Measurements from ENCODE around the gene KLHL15.

DNA sequence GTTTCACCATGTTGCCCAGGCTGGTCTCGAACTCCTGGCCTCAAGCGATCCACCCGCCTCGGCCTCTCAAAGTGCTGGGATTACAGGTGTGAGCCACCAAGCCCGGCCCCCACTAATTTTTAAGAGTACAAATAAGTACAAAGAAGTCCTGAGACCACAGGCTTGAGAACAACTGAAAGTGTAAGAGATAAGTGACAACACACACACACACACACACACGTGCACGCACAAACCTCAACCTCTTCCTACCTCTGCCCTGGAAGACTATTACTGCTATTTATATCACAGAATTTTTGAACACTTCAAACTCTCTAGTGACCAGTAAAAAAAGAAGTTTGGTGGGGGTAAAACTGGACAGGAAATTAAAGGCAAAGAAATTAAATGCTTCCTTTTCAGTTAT is 7.5 kb downstream of the KLHL15 start:
- TF ChIP-seq, protein P1, sequence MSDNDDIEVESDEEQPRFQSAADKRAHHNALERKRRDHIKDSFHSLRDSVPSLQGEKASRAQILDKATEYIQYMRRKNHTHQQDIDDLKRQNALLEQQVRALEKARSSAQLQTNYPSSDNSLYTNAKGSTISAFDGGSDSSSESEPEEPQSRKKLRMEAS (IDR thresholded peaks at IDR 0.05; ENCODE audit: insufficient read depth, insufficient read length) = no peak
- TF ChIP-seq POLR2AphosphoS5 (IDR thresholded peaks at IDR 0.05; ENCODE audit: insufficient read depth, low read depth, low read length) (no peak), POLR2A (IDR thresholded peaks at IDR 0.05; ENCODE audit: low read depth, low read length) (no peak), JUN (IDR thresholded peaks at IDR 0.05; ENCODE audit: borderline replicate concordance, insufficient read depth, insufficient read length, low read depth) (no peak), EZH2 (IDR thresholded peaks at IDR 0.05; ENCODE audit: borderline replicate concordance, low read depth, low read length, severe bottlenecking) (no peak), GATA2 (IDR thresholded peaks at IDR 0.05; ENCODE audit: insufficient read depth, insufficient read length, low read depth, low read length) (no peak), MYC (IDR thresholded peaks at IDR 0.05; ENCODE audit: low read depth, low read length) (no peak), FOS (IDR thresholded peaks at IDR 0.05; ENCODE audit: borderline replicate concordance, insufficient read depth, low read length) (no peak)
- TF ChIP-seq, protein P2, sequence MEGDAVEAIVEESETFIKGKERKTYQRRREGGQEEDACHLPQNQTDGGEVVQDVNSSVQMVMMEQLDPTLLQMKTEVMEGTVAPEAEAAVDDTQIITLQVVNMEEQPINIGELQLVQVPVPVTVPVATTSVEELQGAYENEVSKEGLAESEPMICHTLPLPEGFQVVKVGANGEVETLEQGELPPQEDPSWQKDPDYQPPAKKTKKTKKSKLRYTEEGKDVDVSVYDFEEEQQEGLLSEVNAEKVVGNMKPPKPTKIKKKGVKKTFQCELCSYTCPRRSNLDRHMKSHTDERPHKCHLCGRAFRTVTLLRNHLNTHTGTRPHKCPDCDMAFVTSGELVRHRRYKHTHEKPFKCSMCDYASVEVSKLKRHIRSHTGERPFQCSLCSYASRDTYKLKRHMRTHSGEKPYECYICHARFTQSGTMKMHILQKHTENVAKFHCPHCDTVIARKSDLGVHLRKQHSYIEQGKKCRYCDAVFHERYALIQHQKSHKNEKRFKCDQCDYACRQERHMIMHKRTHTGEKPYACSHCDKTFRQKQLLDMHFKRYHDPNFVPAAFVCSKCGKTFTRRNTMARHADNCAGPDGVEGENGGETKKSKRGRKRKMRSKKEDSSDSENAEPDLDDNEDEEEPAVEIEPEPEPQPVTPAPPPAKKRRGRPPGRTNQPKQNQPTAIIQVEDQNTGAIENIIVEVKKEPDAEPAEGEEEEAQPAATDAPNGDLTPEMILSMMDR (IDR thresholded peaks at IDR 0.05; ENCODE audit: extremely low read depth in 1 of 2, insufficient read depth in 1 of 2, low read depth in 1 of 2, low read length in 2 of 2) = no peak
